Hepatocyte (in vitro differentiated cells): ENCODE measurements around the gene SHROOM3. TPM values are rescaled to one million over a fixed set of nuclear protein-coding genes. Genes with fewer than 3 reads are reported as not detected.

Experiments used
- DNase-seq: peaks from one replicate; pipeline ENCODE4 v3.0.0-alpha.2; 2016; ENCODE audit warnings: low spot score
- H2AFZ ChIP-seq: fragments of 200-600 bp; sonication (generic); 2 replicates; pipeline ENCODE4 v1.6.0; 2016; ENCODE audit warnings: antibody characterized with exemption, mild to moderate bottlenecking
- H3K27ac ChIP-seq: fragments of 200-600 bp; sonication (generic); 2 replicates; pipeline ENCODE4 v1.5.1; 2016; ENCODE audit warnings: mild to moderate bottlenecking
- H3K27me3 ChIP-seq: fragments of 200-600 bp; sonication (generic); 2 replicates; pipeline ENCODE4 v1.6.1; 2016
- H3K36me3 ChIP-seq: fragments of 200-600 bp; sonication (generic); replicated peaks from 2 replicates; pipeline ENCODE4 v1.5.1; 2016; ENCODE audit warnings: low read depth; ENCODE audit not compliant: insufficient read depth
- H3K4me1 ChIP-seq: fragments of 200-600 bp; sonication (generic); 2 replicates; pipeline ENCODE4 v1.5.1; 2016; ENCODE audit warnings: mild to moderate bottlenecking, moderate library complexity; ENCODE audit not compliant: insufficient read depth
- H3K4me2 ChIP-seq: fragments of 200-600 bp; sonication (generic); 2 replicates; pipeline ENCODE4 v1.6.0; 2016
- H3K4me3 ChIP-seq: fragments of 200-600 bp; sonication (generic); 2 replicates; pipeline ENCODE4 v1.5.1; 2016; ENCODE audit warnings: mild to moderate bottlenecking
- H3K79me2 ChIP-seq: fragments of 200-600 bp; sonication (generic); 2 replicates; pipeline ENCODE4 v1.6.0; 2017; ENCODE audit warnings: mild to moderate bottlenecking
- H3K9me2 ChIP-seq: fragments of 200-600 bp; sonication (generic); replicated peaks from 2 replicates; pipeline ENCODE4 v1.6.0; 2017; ENCODE audit warnings: mild to moderate bottlenecking; ENCODE audit not compliant: insufficient read depth
- H3K9me3 ChIP-seq: fragments of 200-600 bp; sonication (generic); 2 replicates; pipeline ENCODE4 v1.5.1; 2016; ENCODE audit warnings: low read depth, mild to moderate bottlenecking
- H4K20me1 ChIP-seq: fragments of 200-600 bp; sonication (generic); 2 replicates; pipeline ENCODE4 v1.6.0; 2016; ENCODE audit warnings: mild to moderate bottlenecking; ENCODE audit not compliant: insufficient read depth, poor library complexity, severe bottlenecking
- CTCF ChIP-seq: fragments of 200-600 bp; sonication (generic); IDR thresholded peaks from 2 replicates; pipeline ENCODE4 v1.5.1; 2016; ENCODE audit warnings: antibody characterized with exemption, mild to moderate bottlenecking; ENCODE audit not compliant: poor library complexity
- EZH2 ChIP-seq: fragments of 200-600 bp; sonication (generic); IDR thresholded peaks from 2 replicates; pipeline ENCODE4 v1.6.1; 2016; ENCODE audit warnings: antibody characterized with exemption, mild to moderate bottlenecking, borderline replicate concordance
- EZH2phosphoT487 ChIP-seq: fragments of 200-600 bp; sonication (generic); IDR thresholded peaks from one replicate; pipeline ENCODE4 v1.6.1; 2018; ENCODE audit warnings: antibody characterized with exemption, mild to moderate bottlenecking, low read depth, moderate library complexity; ENCODE audit not compliant: unreplicated experiment, severe bottlenecking
- WGBS: methylation state at CpG from one replicate; pipeline ENCODE4 v1.1.6; 2016; ENCODE audit warnings: low lambda C conversion rate; ENCODE audit errors: missing lambda C conversion rate; 5-methylcytosine and 5-hydroxymethylcytosine counted together
- polyA plus RNA-seq: library from polyadenylated mRNA; unstranded; fragments of >200 nt; fragmentation: Nextera tagmentation; extraction: Ambion mirVana; gene quantifications from 2 replicates; pipeline ENCODE4 v1.2.1, GENCODE V29; 2016
- total RNA-seq: library from RNA; depleted of rRNA; stranded (reverse); fragments of >200 nt; gene quantifications from 2 replicates; pipeline ENCODE4 v1.2.3, GENCODE V29; 2014

Gene SHROOM3
- total and polyA plus RNA-seq, 2 experiments from 2014 or later: 35.0 to 63.1 TPM

- TF ChIP-seq EZH2 (no peak), CTCF (no peak), EZH2phosphoT487 (no peak)
- 99% methylated on average over 4 of the region's 4 CpGs for WGBS
- Histone ChIP-seq H3K27ac (no peak overlapping the region), H3K4me3 (no peak overlapping the region), H4K20me1 (peaks cover 3% of the 10 kb centered on the region), H3K4me1 (peaks cover 4% of the 10 kb centered on the region), H3K9me2 (no peaks in the 10 kb centered on the region), H3K4me2 (no peak overlapping the region), H3K9me3 (no peaks in the 10 kb centered on the region), H3K27me3 (no peaks in the 10 kb centered on the region), H2AFZ (no peak overlapping the region), H3K36me3 (no peaks in the 10 kb centered on the region), H3K79me2 (peaks cover 90% of the 10 kb centered on the region)
- DNase-seq: no peak
These were observed 287.8 kb downstream of the SHROOM3 start for GRCh38 chr4:76722838-76723237.

GRCh38 chr4:76723373-76723772 lies 288.3 kb downstream of the SHROOM3 start:
- H2AFZ ChIP-seq: no peak overlapping the region
- no peak overlapping the region for H3K4me2 ChIP-seq
- H3K36me3 ChIP-seq: no peaks in the 10 kb centered on the region
- H3K9me3 ChIP-seq: no peaks in the 10 kb centered on the region
- H3K27ac ChIP-seq: no peak overlapping the region
- peaks cover 90% of the 10 kb centered on the region for H3K79me2 ChIP-seq
- H3K27me3 ChIP-seq: no peaks in the 10 kb centered on the region
- peaks cover 3% of the 10 kb centered on the region for H4K20me1 ChIP-seq
- TF ChIP-seq EZH2: no peak
- TF ChIP-seq EZH2phosphoT487: no peak
- no peak for TF ChIP-seq CTCF
- no peaks in the 10 kb centered on the region for H3K9me2 ChIP-seq
- H3K4me1 ChIP-seq: peaks cover 4% of the 10 kb centered on the region
- no peak for DNase-seq
- H3K4me3 ChIP-seq: no peak overlapping the region

DNA sequence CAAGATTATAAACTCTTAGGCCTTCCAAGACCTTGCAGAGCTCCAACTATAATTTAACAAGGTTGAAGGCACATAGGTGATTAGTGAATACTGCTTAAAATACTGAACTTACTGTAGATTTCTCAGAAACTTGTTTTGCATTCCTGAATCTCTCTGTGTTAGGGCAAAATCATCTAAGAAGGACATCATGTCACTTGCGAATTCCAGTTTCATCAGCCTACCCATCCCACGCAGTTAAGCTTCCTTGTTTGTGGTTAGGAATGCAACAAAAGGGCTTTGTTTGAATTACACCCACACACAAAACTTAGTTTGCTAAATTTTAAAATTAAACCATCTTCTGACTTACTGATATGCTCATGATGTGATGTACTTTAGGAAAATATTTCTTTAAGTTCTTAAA lies 288.9 kb downstream of the SHROOM3 start:
- Histone ChIP-seq H2AFZ (no peak overlapping the region), H3K4me1 (peaks cover 4% of the 10 kb centered on the region), H3K36me3 (no peaks in the 10 kb centered on the region), H3K9me2 (no peaks in the 10 kb centered on the region), H3K4me3 (no peak overlapping the region), H3K27ac (no peak overlapping the region), H3K4me2 (no peak overlapping the region), H3K79me2 (peaks cover 85% of the 10 kb centered on the region), H3K27me3 (no peaks in the 10 kb centered on the region), H3K9me3 (no peaks in the 10 kb centered on the region), H4K20me1 (peaks cover 3% of the 10 kb centered on the region)
- DNase-seq: no peak
- 56% methylated on average over 2 of the region's 2 CpGs for WGBS
- no peak for TF ChIP-seq EZH2phosphoT487
- no peak for TF ChIP-seq CTCF
- no peak for TF ChIP-seq EZH2

DNA sequence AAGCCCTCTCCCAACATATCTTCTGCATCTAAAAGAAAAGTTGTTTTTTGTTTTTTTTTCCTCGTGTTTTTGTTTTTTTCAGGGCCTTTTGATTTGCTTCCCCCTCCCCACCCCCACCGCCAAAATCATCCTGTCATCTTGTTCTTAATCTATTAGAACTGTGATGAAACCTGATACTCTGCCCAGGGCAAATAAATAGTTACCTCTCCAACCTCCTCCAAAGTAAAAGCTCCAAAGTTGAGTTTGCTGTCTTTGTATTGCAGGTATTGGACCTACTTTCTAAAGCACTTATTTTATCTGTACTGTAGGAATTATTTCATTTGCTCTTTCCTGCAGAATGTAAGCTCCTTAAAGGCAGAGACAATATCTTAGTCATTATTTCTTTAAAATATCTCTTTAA lies 290.0 kb downstream of the SHROOM3 start:
- Histone ChIP-seq H3K36me3 (no peaks in the 10 kb centered on the region), H3K79me2 (peaks cover 80% of the 10 kb centered on the region), H3K4me3 (no peak overlapping the region), H3K9me3 (no peaks in the 10 kb centered on the region), H3K4me2 (no peak overlapping the region), H3K4me1 (peaks cover 4% of the 10 kb centered on the region), H3K27ac (no peak overlapping the region), H4K20me1 (peaks cover 3% of the 10 kb centered on the region), H3K9me2 (no peaks in the 10 kb centered on the region), H2AFZ (no peak overlapping the region), H3K27me3 (no peaks in the 10 kb centered on the region)
- no peak for TF ChIP-seq CTCF
- no peak for TF ChIP-seq EZH2phosphoT487
- no peak for TF ChIP-seq EZH2
- no peak for DNase-seq
- WGBS: 53% methylated on average over 2 of the region's 2 CpGs
